Measurements from ENCODE around the gene SGMS2.

Gene SGMS2

GRCh38 chr4:107826421-107826980 lies 1.8 kb downstream of the SGMS2 start:
- no peaks in the 10 kb centered on the region for H3K36me3 ChIP-seq (replicated peaks; ENCODE audit: insufficient read depth, low read length)
- H3K27me3 ChIP-seq (replicated peaks; ENCODE audit: insufficient read depth, low read length): no peaks in the 10 kb centered on the region
- no peaks in the 10 kb centered on the region for H3K79me2 ChIP-seq (ENCODE audit: low read length)
- no peaks in the 10 kb centered on the region for H4K20me1 ChIP-seq (ENCODE audit: insufficient read depth, low read length)
- DNase-seq: no peak
- no peak overlapping the region for H3K4me3 ChIP-seq (ENCODE audit: low read length)
- H2AFZ ChIP-seq (ENCODE audit: low read length): no peak overlapping the region
- no peak overlapping the region for H3K9ac ChIP-seq (ENCODE audit: low read length)
- H3K4me2 ChIP-seq (ENCODE audit: low read depth, low read length): no peak overlapping the region
- H3F3A ChIP-seq (ENCODE audit: insufficient read depth, low read length): no peaks in the 10 kb centered on the region
- H3K9me2 ChIP-seq (replicated peaks; ENCODE audit: insufficient read depth, low read length): no peaks in the 10 kb centered on the region
- H3K9me3 ChIP-seq (replicated peaks; ENCODE audit: insufficient read depth, low read length): no peaks in the 10 kb centered on the region
- TF ChIP-seq EZH2phosphoT487 (IDR thresholded peaks at IDR 0.05; ENCODE audit: low read length) (no peak), EZH2 (optimal IDR thresholded peaks at IDR 0.05; ENCODE audit: low read depth, low read length) (no peak), CTCF (IDR thresholded peaks at IDR 0.05; ENCODE audit: low read length) (no peak)
- no peak overlapping the region for H3K27ac ChIP-seq (ENCODE audit: low read length)
- H3K4me1 ChIP-seq (ENCODE audit: low read length): no peaks in the 10 kb centered on the region

DNA sequence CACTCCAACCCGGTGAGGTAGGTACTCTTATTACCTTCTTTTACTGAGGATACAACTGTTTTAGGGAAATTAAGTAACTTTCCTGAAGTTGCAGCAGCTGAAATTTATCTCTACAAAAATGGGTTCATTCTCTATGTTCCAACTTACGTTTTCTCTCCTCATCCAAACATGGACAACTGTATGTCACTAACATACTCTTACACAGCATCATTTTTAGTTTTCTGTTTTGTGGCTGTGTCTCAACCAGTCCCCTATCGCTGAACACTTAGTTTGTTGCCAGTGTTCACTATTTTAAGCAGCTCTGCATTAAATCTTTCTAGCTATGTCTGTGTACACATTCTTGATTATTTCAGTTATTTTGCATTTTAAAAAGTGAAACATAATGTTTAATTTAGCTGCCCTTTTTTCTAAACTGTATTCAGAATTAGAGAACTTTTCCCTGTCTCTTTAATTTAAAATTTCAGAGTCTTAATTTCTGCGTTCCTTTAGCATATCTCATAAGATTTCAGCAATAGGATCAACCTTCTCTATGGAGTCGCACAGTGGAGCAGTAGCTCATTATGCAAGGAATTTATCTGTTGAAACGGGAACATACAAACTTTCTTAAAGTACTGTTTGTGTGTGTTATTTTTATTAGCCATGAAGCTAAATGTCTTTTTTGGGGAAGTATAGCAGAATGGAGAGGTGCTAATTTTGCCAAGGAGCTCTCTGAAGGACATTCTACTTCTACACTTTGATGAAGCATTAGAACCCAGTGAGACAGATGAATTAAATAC lies 3.8 kb downstream of the SGMS2 start:
- no peaks in the 10 kb centered on the region for H3K9me3 ChIP-seq (replicated peaks; ENCODE audit: insufficient read depth, low read length)
- H3K9me2 ChIP-seq (replicated peaks; ENCODE audit: insufficient read depth, low read length): no peaks in the 10 kb centered on the region
- H3K9ac ChIP-seq (ENCODE audit: low read length): no peak overlapping the region
- no peaks in the 10 kb centered on the region for H3F3A ChIP-seq (ENCODE audit: insufficient read depth, low read length)
- H3K4me1 ChIP-seq (ENCODE audit: low read length): no peaks in the 10 kb centered on the region
- H3K36me3 ChIP-seq (replicated peaks; ENCODE audit: insufficient read depth, low read length): no peaks in the 10 kb centered on the region
- TF ChIP-seq EZH2 (optimal IDR thresholded peaks at IDR 0.05; ENCODE audit: low read depth, low read length) (no peak), EZH2phosphoT487 (IDR thresholded peaks at IDR 0.05; ENCODE audit: low read length) (no peak), CTCF (IDR thresholded peaks at IDR 0.05; ENCODE audit: low read length) (no peak)
- no peak overlapping the region for H3K4me3 ChIP-seq (ENCODE audit: low read length)
- H3K27me3 ChIP-seq (replicated peaks; ENCODE audit: insufficient read depth, low read length): no peaks in the 10 kb centered on the region
- H2AFZ ChIP-seq (ENCODE audit: low read length): no peak overlapping the region
- H3K4me2 ChIP-seq (ENCODE audit: low read depth, low read length): no peak overlapping the region
- no peaks in the 10 kb centered on the region for H4K20me1 ChIP-seq (ENCODE audit: insufficient read depth, low read length)
- H3K27ac ChIP-seq (ENCODE audit: low read length): no peak overlapping the region
- DNase-seq: no peak
- no peaks in the 10 kb centered on the region for H3K79me2 ChIP-seq (ENCODE audit: low read length)

- Histone ChIP-seq H3K27ac (ENCODE audit: low read length) (no peak overlapping the region), H3K4me2 (ENCODE audit: low read depth, low read length) (no peak overlapping the region), H3K4me1 (ENCODE audit: low read length) (no peaks in the 10 kb centered on the region), H3K27me3 (replicated peaks; ENCODE audit: insufficient read depth, low read length) (no peaks in the 10 kb centered on the region), H3K9ac (ENCODE audit: low read length) (no peak overlapping the region), H3K79me2 (ENCODE audit: low read length) (no peaks in the 10 kb centered on the region), H3K4me3 (ENCODE audit: low read length) (no peak overlapping the region), H2AFZ (ENCODE audit: low read length) (no peak overlapping the region), H3K36me3 (replicated peaks; ENCODE audit: insufficient read depth, low read length) (no peaks in the 10 kb centered on the region), H3F3A (ENCODE audit: insufficient read depth, low read length) (no peaks in the 10 kb centered on the region), H4K20me1 (ENCODE audit: insufficient read depth, low read length) (no peaks in the 10 kb centered on the region), H3K9me3 (replicated peaks; ENCODE audit: insufficient read depth, low read length) (no peaks in the 10 kb centered on the region), H3K9me2 (replicated peaks; ENCODE audit: insufficient read depth, low read length) (no peaks in the 10 kb centered on the region)
- DNase-seq: no peak
- TF ChIP-seq CTCF (IDR thresholded peaks at IDR 0.05; ENCODE audit: low read length) (no peak), EZH2phosphoT487 (IDR thresholded peaks at IDR 0.05; ENCODE audit: low read length) (no peak), EZH2 (optimal IDR thresholded peaks at IDR 0.05; ENCODE audit: low read depth, low read length) (no peak)
Observed at GRCh38 chr4:107831140-107831539, 6.4 kb downstream of the SGMS2 start.
